ENCODE results near the gene ZNF583.

- TF ChIP-seq CTCF (IDR thresholded peaks at IDR 0.05; ENCODE audit: poor library complexity) = no peak
- no peak for TF ChIP-seq EZH2phosphoT487 (IDR thresholded peaks at IDR 0.05; ENCODE audit: low read depth, severe bottlenecking, unreplicated experiment)
These were observed 70.2 kb downstream of the ZNF583 start for GRCh38 chr19:56474308-56474707.

All from hepatocyte (in vitro differentiated cells).